B cell (primary cell): ENCODE measurements around the gene TBC1D23.

ENCODE experiments used
- CTCF ChIP-seq: fragments of 200-600 bp; IDR thresholded peaks from one replicate; pipeline ENCODE4 v1.8.0; 2022; ENCODE audit warnings: antibody characterized with exemption, mild to moderate bottlenecking
- EZH2 ChIP-seq: IDR thresholded peaks from 2 replicates; pipeline ENCODE4 v1.6.1; 2012; ENCODE audit warnings: borderline replicate concordance, low read depth, mild to moderate bottlenecking, moderate library complexity, low read length; ENCODE audit not compliant: insufficient read depth, poor library complexity, severe bottlenecking

GRCh38 chr3:100257586-100257985 is 3.2 kb upstream of the TBC1D23 start:
- TF ChIP-seq CTCF = no peak
- no peak for TF ChIP-seq EZH2
